ENCODE measurements around the gene ASGR1.
A peak's percentile ranks its signal among the peaks of the same experiment; 100 is the strongest.
"Not testable (repeated sequence)": the region's sequence is repeated elsewhere in the genome, so short reads cannot be mapped to it uniquely, and the experiment has no call there.

The ASGR1 gene

DNA sequence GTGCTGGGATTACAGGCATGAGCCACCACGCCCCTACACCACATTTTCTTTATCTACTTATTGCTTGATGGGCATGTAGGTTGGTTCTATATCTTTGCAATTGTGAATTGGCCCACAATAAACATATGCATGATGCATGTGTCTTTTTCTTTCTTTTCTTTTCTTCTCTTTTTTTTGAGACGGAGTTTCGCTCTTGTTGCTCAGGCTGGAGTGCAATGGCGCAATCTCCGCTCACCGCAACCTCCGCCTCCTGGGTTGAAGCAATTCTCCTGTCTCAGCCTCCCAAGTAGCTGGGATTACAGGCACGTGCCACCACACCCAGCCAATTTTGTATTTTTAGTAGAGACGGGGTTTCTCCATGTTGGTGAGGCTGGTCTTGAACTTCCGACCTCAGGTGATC lies 20.7 kb downstream of the ASGR1 start:
- DNase-seq: not testable (repeated sequence)

GRCh38 chr17:7156342-7156940 lies 22.7 kb downstream of the ASGR1 start:
- DNase-seq: no peak

GRCh38 chr17:7147772-7148171 lies 31.4 kb downstream of the ASGR1 start:
- DNase-seq: no peak

GRCh38 chr17:7146115-7146514 lies 33.1 kb downstream of the ASGR1 start:
- no peak for DNase-seq

- no peak for DNase-seq
Measured at GRCh38 chr17:7144213-7144612, 35.0 kb downstream of the ASGR1 start.

- no peak for DNase-seq
Measured at GRCh38 chr17:7141824-7142223, 37.3 kb downstream of the ASGR1 start.

DNA sequence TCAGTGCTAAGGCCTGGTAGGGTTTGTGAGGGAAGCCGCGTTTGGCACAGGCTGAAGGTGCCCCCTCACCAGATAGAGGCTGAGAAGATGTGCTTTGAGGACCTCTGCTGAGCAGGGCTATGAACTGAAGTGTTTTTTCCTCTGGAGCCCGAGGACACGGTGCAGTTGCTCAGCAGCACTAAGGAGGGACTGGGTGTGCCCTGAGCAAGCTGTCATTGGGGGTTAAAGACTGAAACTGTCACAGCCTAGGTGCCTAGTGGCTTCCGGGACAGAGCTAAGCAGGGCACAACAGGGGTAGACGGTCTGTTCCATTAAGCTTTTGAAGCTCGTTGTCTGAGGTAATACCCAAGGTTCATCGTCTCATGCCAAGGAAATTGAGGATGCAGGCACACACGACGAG lies 39.8 kb downstream of the ASGR1 start:
- no peak for DNase-seq

DNA sequence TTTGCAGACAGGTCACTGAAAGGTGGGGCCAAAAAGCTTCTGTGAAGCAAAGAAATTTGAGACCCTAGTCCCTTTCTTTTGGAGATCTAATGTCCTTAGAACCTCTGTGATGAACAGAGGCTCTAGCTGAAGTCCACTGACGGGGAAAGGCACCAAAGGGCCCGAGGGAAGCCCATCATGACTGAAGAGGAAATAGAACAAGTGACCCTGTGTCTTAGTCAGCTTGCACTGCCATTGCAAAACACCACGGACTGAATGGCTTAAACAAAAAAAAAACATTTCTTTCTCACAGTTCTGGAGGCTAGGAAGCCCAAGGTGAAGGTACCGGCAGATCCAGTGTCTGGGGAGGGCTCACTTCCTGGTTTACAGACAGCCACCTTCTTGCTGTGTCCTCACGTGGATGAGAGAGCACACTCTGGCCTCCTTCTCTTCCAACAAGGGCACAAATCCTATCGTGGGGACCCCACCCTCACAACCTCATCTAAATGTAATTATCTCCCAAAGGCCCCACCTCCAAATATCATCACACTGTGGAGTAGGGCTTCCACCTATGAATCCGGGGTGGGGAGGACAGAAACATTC lies 40.3 kb downstream of the ASGR1 start:
- DNase-seq: no peak

- DNase-seq: no peak
Measured at GRCh38 chr17:7137171-7137943, 41.8 kb downstream of the ASGR1 start.

GRCh38 chr17:7136266-7136877 lies 42.8 kb downstream of the ASGR1 start:
- peak; percentile 82 for DNase-seq

DNA sequence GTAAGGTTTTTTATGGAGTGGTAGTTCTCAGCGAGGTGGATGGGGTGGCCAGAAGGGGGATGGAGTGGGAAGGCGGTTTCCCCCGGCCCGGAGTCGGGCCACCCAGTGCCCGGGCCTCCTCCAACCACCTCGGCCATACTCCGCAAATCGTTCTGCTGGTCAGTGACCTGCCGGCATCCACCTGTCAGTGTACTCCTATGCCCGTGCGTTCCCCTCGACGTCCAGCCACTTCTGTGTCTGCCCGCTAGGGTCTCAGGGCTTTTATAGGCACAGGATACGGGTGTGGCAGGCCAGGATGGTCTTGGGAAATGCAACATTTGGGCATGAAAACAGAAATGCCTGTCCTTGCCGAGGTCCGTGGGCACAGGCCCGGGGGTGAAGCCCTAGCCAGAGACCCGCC lies 45.3 kb downstream of the ASGR1 start:
- DNase-seq: no peak

DNA sequence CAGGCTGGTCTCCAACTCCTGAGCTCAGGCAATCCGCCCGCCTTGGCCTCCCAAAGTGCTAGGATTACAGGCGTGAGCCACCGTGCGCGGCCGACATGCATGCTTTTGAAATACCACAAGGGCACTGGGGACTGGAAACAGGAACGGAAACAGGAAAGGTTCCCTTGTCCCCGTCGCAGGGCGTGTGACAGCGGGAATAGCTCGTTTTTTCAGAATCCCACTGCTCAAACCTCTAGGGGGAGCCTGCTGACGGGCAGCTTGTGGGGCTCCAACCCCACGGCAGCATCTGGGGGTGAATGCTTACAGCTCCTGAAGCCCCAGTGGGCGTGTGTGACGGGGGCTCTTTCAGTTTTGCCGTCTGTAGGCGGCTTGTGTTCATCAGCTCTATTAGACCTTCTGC lies 45.7 kb downstream of the ASGR1 start:
- peak; percentile 30 for DNase-seq

DNA sequence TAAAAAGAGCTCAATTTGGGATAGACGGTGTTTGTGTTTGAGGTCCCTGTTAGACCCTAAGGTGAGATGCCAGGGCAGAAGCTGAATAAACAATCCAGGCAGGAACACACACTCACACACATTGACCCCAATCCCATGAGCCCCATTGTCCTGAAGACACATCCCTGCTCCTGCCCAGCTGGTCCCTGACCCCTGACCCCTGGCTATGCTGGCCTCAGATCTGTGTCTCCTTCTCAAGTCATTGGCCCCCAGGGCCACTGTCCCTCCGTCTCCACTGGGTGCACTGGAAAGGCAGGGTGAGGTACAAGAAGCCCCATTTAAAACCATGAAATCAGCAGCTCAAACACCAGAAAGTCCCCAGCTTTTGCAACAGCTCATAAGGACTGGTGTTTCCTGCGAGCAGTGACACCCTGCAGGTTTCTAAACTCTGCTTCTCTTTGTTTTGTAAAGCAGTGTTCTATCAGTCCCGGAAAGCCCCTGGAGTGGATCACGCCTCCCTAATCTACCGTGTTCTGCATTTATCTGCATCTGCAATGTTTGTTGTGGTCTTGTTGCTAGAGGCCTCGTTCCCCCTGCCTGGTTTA lies 46.6 kb downstream of the ASGR1 start:
- DNase-seq: peak; percentile 28

DNA sequence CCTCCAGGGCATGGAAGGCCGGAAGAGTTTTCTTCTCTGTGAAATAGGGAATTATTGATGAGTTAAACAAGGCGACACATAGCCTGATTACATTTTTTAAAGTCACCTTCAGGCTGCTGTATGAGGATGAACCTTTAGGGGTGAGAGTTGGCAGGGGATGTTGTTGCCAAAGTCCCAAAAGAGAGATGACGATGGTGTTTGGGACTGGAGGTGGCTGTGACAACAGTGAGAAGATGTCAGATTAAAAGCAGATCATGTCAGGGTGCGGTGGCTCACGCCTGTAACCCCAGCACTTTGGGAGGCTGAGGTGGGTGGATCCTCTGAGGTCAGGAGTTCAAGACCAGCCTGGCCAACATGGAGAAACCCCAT lies 47.8 kb downstream of the ASGR1 start:
- no peak for DNase-seq

GRCh38 chr17:7130621-7131422 lies 48.3 kb downstream of the ASGR1 start:
- no peak for DNase-seq

- no peak for DNase-seq
Measured at GRCh38 chr17:7129311-7129710, 49.9 kb downstream of the ASGR1 start.

- DNase-seq: no peak
Measured at GRCh38 chr17:7128160-7128559, 51.0 kb downstream of the ASGR1 start.

GRCh38 chr17:7127501-7127900 lies 51.7 kb downstream of the ASGR1 start:
- DNase-seq: not testable (repeated sequence)

- not testable (repeated sequence) for DNase-seq
Measured at GRCh38 chr17:7126386-7126785, 52.8 kb downstream of the ASGR1 start.

GRCh38 chr17:7124923-7125322 lies 54.2 kb downstream of the ASGR1 start:
- no peak for DNase-seq

- DNase-seq: no peak
Measured at GRCh38 chr17:7123844-7124243, 55.3 kb downstream of the ASGR1 start.
